ENCODE data around the gene TCEA3.

The TCEA3 gene

GRCh38 chr1:23424293-23425192 lies at the start of gene TCEA3:
Gene TCEA3, minus strand, starts transcription at chr1:23424748. Its CDS starts 115 bp downstream, at chr1:23424633.
- DNase-seq: peak; percentile 72

DNA sequence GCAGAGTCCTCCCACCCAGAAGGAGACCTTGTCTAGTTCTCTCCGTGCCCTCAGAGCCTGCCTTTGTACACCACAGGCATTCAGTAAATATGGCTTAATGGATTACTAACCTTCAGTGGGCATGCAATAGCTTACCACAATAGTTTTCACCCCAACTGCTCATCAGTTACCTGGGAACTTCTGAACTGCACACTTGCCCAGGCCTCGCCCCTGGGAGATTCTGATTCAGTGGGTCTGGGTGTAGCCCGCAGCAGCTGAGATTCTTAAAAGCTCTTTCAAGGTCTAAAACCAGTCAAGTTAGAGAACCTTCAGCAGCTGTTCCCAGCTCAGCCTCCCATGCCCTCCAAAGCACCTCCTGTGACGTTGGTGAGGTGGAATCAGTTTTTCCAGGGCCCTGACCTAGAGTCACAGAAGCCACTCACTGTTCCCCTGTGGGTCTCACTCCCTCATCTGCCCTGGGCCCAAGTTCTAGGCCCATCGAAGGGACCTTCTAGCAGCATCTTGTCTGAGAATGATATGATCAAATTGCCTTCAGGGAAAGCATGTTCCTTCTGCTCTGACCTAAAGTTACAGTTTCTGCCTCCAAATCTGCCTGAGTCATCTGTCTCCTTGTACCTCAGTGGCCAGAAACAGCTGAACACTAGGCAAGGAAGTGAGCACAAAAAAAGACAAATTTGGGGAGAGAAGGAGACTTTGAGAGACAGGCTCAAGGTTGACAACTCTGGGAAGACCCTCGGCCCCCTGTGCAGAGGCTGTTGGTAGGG lies 48.7 kb upstream of the TCEA3 start:
- no peak for DNase-seq

DNA sequence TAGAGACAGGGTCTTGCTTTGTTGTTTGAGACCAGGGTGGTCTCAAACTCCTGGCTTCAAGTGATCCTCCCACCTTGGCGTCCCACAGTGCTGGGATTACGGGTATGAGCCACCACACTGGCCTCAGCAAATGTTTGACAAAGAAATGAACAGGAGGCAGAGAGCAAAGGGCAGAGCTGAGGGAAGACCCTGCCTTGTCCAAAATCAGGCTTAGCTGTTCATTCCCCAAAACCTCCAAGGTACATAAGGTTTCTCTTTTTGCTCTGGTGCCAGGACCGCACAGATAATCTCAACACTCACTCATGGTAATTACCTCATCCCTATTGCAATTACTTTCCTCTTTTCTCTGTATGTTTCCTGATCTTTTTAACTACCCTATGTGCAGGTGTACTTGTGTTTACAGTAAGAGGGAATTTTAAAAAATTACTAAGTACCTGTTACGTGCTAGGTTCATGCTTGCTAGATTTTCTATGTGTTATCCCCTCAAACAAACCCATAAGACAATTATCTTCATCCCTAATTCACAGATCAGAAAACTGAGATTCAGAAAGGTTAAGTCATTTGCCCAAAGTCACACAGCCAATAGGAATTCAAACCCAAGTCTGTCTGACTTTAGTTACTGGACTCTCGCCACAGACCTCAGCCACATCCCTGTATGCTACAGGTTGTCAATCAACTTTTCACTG lies 47.9 kb upstream of the TCEA3 start:
- DNase-seq: no peak

- no peak for DNase-seq
Observed at GRCh38 chr1:23471473-23472075, 47.0 kb upstream of the TCEA3 start.

DNA sequence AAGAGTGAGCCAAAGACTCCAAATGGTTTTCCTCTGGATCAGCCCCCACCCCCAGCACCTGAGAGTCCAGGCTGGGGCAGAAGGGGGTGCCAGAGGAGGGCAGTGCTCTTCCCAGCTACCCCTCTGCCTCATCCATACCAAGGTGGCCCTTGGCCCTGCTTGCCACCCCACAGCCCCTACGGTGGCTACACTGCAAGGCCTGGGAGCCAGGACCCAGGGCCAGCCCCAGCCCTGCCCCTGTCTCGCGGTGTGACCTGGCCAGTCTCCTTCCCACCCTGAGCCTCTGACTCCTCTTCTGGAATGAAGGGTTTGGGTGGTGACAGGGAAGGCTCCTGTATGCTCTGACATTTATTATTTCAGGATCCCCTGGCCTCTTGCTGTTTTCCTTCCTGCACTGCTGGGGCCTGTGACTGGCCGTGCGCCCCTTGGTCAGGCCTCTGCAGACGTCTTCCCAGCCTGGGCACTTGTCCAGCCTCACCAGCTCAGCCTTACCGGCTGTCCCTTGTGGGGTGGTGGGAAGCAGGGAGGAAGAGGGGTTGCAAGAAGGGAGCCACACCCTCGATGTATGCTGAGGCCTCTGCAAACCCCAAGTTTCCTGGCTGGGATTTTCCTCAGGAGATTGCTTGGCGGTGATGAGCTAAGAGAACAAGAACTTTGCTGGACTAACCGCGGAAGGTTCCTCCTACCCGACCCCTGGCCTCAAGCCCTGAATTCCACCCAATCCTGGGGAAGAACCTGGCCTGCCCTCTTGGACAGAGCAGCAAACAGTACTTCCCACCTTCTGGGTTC lies 45.9 kb upstream of the TCEA3 start:
- no peak for DNase-seq

GRCh38 chr1:23469372-23469982 lies 44.9 kb upstream of the TCEA3 start:
- no peak for DNase-seq

DNA sequence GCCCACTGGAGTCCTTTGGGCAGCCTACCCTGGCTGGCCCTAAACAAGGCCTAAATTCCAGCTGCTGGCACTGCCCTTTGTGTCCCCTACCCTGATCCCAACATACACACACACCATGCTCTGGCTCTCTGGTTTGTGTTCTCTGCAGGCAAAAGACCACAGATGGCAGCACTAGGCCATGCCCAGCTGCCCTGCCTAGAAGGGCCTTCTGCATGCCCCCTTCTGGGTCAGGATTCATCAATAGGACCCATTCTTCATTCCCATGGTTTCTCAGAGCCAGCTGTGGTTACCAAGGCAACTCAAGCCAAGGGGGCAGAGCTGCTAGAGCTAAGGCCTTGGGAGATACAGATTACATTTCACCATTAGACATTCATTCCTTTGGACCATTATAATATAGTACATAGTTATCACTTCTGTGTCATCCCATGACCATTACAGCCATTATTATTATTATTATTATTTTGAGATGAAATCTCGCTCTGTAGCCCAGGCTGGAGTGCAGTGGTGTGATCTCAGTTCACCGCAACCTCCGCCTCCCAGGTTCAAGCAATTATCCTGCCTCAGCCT lies 42.0 kb upstream of the TCEA3 start:
- DNase-seq: no peak

GRCh38 chr1:23463286-23463685 lies 38.7 kb upstream of the TCEA3 start:
- no peak for DNase-seq

- no peak for DNase-seq
Observed at GRCh38 chr1:23462766-23463165, 38.2 kb upstream of the TCEA3 start.

DNA sequence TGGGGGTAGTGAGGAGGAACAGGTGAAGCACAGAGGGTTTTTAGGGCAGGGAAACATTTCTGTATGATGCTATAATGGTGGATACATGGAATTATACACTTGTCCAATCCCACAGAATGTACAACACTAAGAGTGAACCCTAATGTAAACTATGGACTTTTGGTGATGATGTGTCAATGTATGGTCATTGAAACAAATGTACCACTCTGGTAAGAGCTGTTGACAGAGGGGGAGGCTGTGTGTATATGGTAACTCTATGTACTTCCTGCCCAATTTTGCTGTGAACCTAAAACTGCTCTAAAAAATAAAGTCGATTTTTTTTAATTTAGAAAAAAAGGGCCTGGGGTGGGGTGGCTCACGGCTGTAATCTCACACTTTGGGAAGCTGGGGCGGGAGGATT lies 36.5 kb upstream of the TCEA3 start:
- no peak for DNase-seq

DNA sequence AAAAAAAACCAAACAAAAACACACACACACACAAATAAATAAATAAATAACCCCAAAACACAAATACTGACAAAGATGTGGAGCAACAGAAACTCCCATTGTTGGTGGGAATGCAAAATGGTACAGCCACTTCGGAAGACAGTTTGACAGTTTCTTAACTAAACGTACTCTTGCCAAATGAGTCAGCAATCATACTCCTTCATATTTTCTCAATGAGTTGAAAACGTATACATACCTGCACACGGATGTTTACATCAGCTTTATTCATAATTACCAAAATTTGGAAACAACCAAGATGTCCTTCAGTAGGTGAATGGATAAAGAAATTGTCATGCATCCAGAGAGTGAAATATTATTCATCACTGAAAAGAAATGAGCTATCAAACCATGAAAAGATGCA lies 36.0 kb upstream of the TCEA3 start:
- DNase-seq: no peak

GRCh38 chr1:23459338-23459757 lies 34.8 kb upstream of the TCEA3 start:
- DNase-seq: no peak

DNA sequence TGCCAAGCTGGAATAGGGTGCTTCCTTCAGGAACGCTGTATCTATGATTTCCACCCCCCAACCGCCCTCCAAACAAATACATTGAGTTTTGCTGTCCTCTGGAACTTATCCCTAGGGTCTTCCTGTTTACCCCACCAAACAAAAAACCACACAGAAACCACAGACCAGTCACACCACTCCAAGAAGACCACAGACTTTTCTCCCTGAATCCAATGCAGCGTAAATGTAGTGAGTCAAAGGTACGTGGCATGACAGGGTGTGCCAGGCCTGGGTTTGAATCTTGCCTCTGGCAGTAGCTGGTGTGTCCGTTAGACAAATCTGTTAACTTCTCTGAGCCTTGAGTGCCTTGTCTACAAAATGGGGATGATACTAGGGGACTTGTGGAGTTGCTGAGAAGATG lies 31.7 kb upstream of the TCEA3 start:
- DNase-seq: no peak

DNA sequence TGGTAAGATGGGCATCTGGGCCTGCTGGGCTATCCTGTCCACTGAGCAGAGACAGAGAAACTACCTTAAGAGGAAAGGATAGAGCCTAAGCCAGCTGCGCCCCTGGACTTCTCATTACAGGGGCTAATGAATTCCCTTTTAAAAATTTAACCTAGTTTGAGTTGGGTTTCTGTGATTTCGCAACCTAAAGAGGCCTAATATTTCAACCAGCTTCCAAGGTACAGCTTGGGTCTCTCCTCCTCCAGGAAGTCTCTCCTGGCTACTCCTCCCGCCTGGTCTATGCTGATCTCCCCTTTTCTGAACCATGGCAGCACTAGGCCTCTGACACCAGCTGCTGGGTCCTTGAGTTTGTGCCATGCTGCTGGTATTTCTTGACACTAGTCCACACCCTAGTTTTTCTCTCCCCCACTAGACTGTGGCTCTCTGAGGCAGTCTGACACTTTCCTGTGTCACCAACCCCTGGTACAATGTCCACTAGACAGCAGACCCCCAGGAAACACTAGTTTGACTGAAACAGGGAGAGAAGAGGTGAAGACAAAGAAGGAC lies 29.0 kb upstream of the TCEA3 start:
- no peak for DNase-seq

GRCh38 chr1:23452011-23452411 lies 27.5 kb upstream of the TCEA3 start:
- peak; percentile 66 for DNase-seq

- no peak for DNase-seq
Observed at GRCh38 chr1:23451441-23451840, 26.9 kb upstream of the TCEA3 start.

DNA sequence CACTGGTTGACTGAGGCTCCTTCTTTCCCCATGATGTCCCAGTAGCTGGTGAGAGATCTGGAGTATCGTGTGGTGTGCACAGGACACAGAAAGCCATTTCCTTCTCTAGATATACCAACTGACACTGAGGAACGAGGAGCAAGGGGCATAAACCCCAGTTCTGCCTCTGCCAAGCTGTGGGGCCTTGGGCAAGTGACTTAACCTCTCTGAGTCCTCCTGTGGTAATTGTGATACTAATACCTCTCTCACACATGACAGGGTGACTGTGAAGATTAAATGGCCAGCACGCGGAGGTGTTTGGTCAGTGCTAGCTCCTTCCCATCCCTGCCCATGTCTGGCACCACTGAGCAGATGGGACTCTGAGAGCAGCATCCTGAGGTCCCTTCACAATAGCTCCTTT lies 26.3 kb upstream of the TCEA3 start:
- no peak for DNase-seq

DNA sequence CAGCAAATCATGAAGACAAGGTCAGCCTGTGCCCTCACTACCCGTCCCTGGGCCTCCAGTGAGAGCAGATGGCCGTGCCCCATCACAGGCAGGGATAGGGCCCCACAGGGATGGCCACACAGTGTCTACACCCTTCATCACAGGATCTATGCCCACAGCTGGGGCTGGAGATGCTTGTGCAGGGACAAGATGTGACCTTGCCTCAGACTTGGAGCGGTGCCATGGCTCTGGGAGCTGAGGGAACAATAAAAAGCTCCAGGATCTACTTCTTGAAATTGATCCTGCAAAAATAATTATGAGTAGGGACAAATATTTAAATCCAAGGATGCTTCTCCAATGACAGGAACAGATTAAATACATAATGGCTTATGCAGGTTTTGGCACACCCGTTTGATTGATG lies 25.4 kb upstream of the TCEA3 start:
- no peak for DNase-seq

- DNase-seq: no peak
Observed at GRCh38 chr1:23449306-23449705, 24.8 kb upstream of the TCEA3 start.

GRCh38 chr1:23448846-23449245 lies 24.3 kb upstream of the TCEA3 start:
- DNase-seq: no peak

DNA sequence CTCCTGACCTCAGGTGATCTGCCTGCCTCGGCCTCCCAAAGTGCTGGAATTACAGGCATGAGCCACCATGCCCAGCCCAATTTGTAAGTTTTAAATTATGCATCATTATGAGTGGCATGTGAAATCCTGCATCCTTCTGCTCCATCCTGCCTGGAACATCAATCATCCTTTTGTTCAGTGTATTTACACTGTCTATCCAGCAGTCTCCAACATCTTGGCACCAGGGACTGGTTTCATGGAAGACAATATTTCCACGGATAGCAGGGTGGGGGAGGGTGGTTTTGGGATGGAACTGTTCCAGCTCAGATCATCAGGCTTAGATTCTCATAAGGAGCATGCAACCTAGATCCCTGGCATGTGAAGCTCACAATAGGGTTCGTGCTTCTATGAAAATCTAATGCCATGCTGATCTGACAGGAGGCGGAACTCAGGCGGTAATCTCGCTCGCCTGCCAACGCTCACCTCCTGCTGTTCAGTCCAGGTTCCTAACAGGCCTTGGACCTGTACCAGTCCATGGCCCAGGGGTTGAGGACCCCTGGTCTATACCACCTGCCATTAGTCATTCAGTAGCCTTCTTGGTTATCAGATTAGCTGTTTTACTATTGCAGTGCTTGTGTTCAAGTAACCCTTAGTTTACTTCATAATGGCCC lies 22.2 kb upstream of the TCEA3 start:
- DNase-seq: no peak
